Ramos (cell line): ENCODE measurements around the gene PXMP2.

Experiments
- in situ Hi-C: fragments of 300-500 bp; cut with MboI; formaldehyde crosslinking; loops from one replicate; pipeline ENCODE4 v1.14.3; 2022; ENCODE audit warnings: low sequenced_read_pairs; ENCODE audit not compliant: unreplicated experiment

Gene PXMP2

GRCh38 chr12:132687211-132688164 is at the start of gene PXMP2, which contains the start of gene POLE:
TSS of gene PXMP2 (plus strand) at chr12:132687587. CDS start at chr12:132687671, 84 bp downstream.
TSS of gene POLE (minus strand) at chr12:132687342. CDS start at chr12:132687315, 27 bp downstream.
- in situ Hi-C loops = no loop called here

- in situ Hi-C loops = no loop called here
Measured at GRCh38 chr12:132637811-132638210, 49.6 kb upstream of the PXMP2 start.

- in situ Hi-C loops = no loop called here
Measured at GRCh38 chr12:132638541-132639408, 48.6 kb upstream of the PXMP2 start.

- in situ Hi-C loops = no loop called here
Measured at GRCh38 chr12:132639956-132640520, 47.3 kb upstream of the PXMP2 start.

- in situ Hi-C loops = no loop called here
Measured at GRCh38 chr12:132640936-132641335, 46.5 kb upstream of the PXMP2 start.

- in situ Hi-C loops = no loop called here
Measured at GRCh38 chr12:132641811-132642650, 45.4 kb upstream of the PXMP2 start.

GRCh38 chr12:132642846-132643835 is 44.2 kb upstream of the PXMP2 start:
- in situ Hi-C loops = no loop called here

GRCh38 chr12:132646850-132647249 is 40.5 kb upstream of the PXMP2 start:
- in situ Hi-C loops = no loop called here

- in situ Hi-C loops = no loop called here
Measured at GRCh38 chr12:132647858-132648257, 39.5 kb upstream of the PXMP2 start.

GRCh38 chr12:132648616-132649225 is 38.7 kb upstream of the PXMP2 start:
- in situ Hi-C loops = no loop called here

- in situ Hi-C loops = no loop called here
Measured at GRCh38 chr12:132649226-132649945, 38.0 kb upstream of the PXMP2 start.

GRCh38 chr12:132651444-132652100 is 35.8 kb upstream of the PXMP2 start:
- in situ Hi-C loops = no loop called here

GRCh38 chr12:132653567-132654290 is 33.7 kb upstream of the PXMP2 start:
- in situ Hi-C loops = no loop called here

GRCh38 chr12:132657004-132657727 is 30.2 kb upstream of the PXMP2 start:
- in situ Hi-C loops = no loop called here

GRCh38 chr12:132658149-132658894 is 29.1 kb upstream of the PXMP2 start:
- in situ Hi-C loops = no loop called here
